Neutrophil (primary cell): ENCODE measurements around the gene PTPRN2.

Experiments used
- H3K27ac ChIP-seq: fragments of 200-600 bp; sonication (generic); 2 replicates; pipeline ENCODE4 v1.5.1; 2016; ENCODE audit warnings: mild to moderate bottlenecking, moderate library complexity
- H3K27me3 ChIP-seq: fragments of 200-600 bp; sonication (generic); 2 replicates; pipeline ENCODE4 v1.6.0; 2016; ENCODE audit warnings: mild to moderate bottlenecking
- H3K36me3 ChIP-seq: fragments of 200-600 bp; sonication (generic); 2 replicates; pipeline ENCODE4 v1.5.1; 2017
- H3K4me1 ChIP-seq, 2 experiments: fragments of 200-600 bp in 1 of 2; sonication (generic) in 1 of 2; 1 replicate in 1 of 2; 2 replicates in 1 of 2; pipeline versions ENCODE4 v1.5.1 to v1.6.1; 2013 to 2016; ENCODE audit warnings: low read depth in 1 of 2, low read length in 1 of 2, mild to moderate bottlenecking in 1 of 2, moderate library complexity in 1 of 2; ENCODE audit not compliant: control insufficient read depth in 1 of 2, insufficient read depth in 1 of 2
- H3K4me3 ChIP-seq, 2 experiments: fragments of 200-600 bp in 1 of 2; sonication (generic) in 1 of 2; 1 replicate in 1 of 2; 2 replicates in 1 of 2; pipeline ENCODE4 v1.5.1; 2013 to 2016; ENCODE audit warnings: low read depth in 1 of 2, low read length in 1 of 2, mild to moderate bottlenecking in 1 of 2, moderate library complexity in 1 of 2
- H3K9me3 ChIP-seq: fragments of 200-600 bp; sonication (generic); 2 replicates; pipeline ENCODE4 v1.5.1; 2016
- CTCF ChIP-seq: fragments of 200-600 bp; sonication (generic); IDR thresholded peaks from 2 replicates; pipeline ENCODE4 v1.5.1; 2016; ENCODE audit warnings: antibody characterized with exemption

Gene PTPRN2

GRCh38 chr7:157814931-157815705, 772.5 kb downstream of the PTPRN2 start:
- H3K27ac ChIP-seq: no peak overlapping the region
- no peaks in the 10 kb centered on the region for H3K36me3 ChIP-seq
- no peaks in the 10 kb centered on the region for H3K9me3 ChIP-seq
- no peak overlapping the region for H3K4me3 ChIP-seq
- H3K4me1 ChIP-seq: no peaks in the 10 kb centered on the region
- no peaks in the 10 kb centered on the region for H3K27me3 ChIP-seq
- no peak for TF ChIP-seq CTCF

- Histone ChIP-seq H3K4me3 (no peak overlapping the region), H3K27me3 (no peaks in the 10 kb centered on the region), H3K36me3 (no peaks in the 10 kb centered on the region), H3K4me1 (no peaks in the 10 kb centered on the region), H3K27ac (no peak overlapping the region), H3K9me3 (no peaks in the 10 kb centered on the region)
- TF ChIP-seq CTCF: no peak
Measured at GRCh38 chr7:157813741-157814661, 773.6 kb downstream of the PTPRN2 start.

GRCh38 chr7:157813053-157813452, 774.6 kb downstream of the PTPRN2 start:
- no peak overlapping the region for H3K27ac ChIP-seq
- no peaks in the 10 kb centered on the region for H3K36me3 ChIP-seq
- H3K9me3 ChIP-seq: no peaks in the 10 kb centered on the region
- no peaks in the 10 kb centered on the region for H3K4me1 ChIP-seq
- no peak for TF ChIP-seq CTCF
- H3K4me3 ChIP-seq: no peak overlapping the region
- no peaks in the 10 kb centered on the region for H3K27me3 ChIP-seq

GRCh38 chr7:157811946-157812345, 775.7 kb downstream of the PTPRN2 start:
- Histone ChIP-seq H3K9me3 (no peaks in the 10 kb centered on the region), H3K4me1 (no peaks in the 10 kb centered on the region), H3K4me3 (no peak overlapping the region), H3K27ac (no peak overlapping the region), H3K27me3 (no peaks in the 10 kb centered on the region), H3K36me3 (no peaks in the 10 kb centered on the region)
- TF ChIP-seq CTCF: no peak

GRCh38 chr7:157809863-157810851, 777.5 kb downstream of the PTPRN2 start:
- no peak overlapping the region for H3K4me3 ChIP-seq
- H3K9me3 ChIP-seq: no peaks in the 10 kb centered on the region
- no peak for TF ChIP-seq CTCF
- H3K27me3 ChIP-seq: no peaks in the 10 kb centered on the region
- H3K4me1 ChIP-seq: no peaks in the 10 kb centered on the region
- H3K27ac ChIP-seq: no peak overlapping the region
- H3K36me3 ChIP-seq: no peaks in the 10 kb centered on the region
